ENCODE data around the gene BOC. TPM values are rescaled to one million over a fixed set of nuclear protein-coding genes. Genes with fewer than 3 reads are reported as not detected.

The BOC gene
- total and polyA plus RNA-seq, 2 of the 13 experiments (the other 11 are each of a cell fraction or from before 2014, with no cell fraction given), result 0.04 TPM; not detected in 1

GRCh38 chr3:113221721-113222257 is 10.4 kb downstream of the BOC start (continued):
- TF ChIP-seq CEBPZ (IDR thresholded peaks at IDR 0.05; ENCODE audit: low read length) (no peak), CENPBD1 (CRISPR knock-in tag; IDR thresholded peaks at IDR 0.05; ENCODE audit: borderline replicate concordance, low read depth) (no peak), MIER3 (CRISPR knock-in tag; IDR thresholded peaks at IDR 0.05; ENCODE audit: borderline replicate concordance) (no peak), MLLT10 (CRISPR knock-in tag; IDR thresholded peaks at IDR 0.05) (no peak), FIP1L1 (IDR thresholded peaks at IDR 0.05; ENCODE audit: borderline replicate concordance, insufficient read depth, low read depth, low read length) (no peak)

GRCh38 chr3:113222451-113223086 is 11.2 kb downstream of the BOC start:
- Histone ChIP-seq H3K27ac (ENCODE audit: extremely low read length, insufficient read depth, low read length) (no peak overlapping the region), H2AFZ (ENCODE audit: low read length) (no peak overlapping the region), H4K20me1 (ENCODE audit: insufficient read depth, low read length) (no peaks in the 10 kb centered on the region), H3K4me2 (ENCODE audit: low read depth, low read length) (no peak overlapping the region), H3K79me2 (ENCODE audit: insufficient read depth, low read length) (no peaks in the 10 kb centered on the region), H3K27me3 (ENCODE audit: control insufficient read depth in 1 of 2, insufficient read depth in 2 of 2, low read length in 2 of 2) (peaks cover 0 to 30% of the 10 kb centered on the region in 2 experiments; a peak in 3 of 5 replicates), H3K4me1 (ENCODE audit: insufficient read depth, low read length) (peaks cover 12% of the 10 kb centered on the region), H3K9ac (ENCODE audit: insufficient read depth, low read depth, low read length) (no peak overlapping the region), H3K9me3 (ENCODE audit: low read length) (no peaks in the 10 kb centered on the region), H3K4me3 (replicated peaks in 1 of 3; ENCODE audit: insufficient read depth in 1 of 3, low read depth in 2 of 3, low read length in 3 of 3) (no peak overlapping the region), H3K36me3 (replicated peaks in 1 of 2; ENCODE audit: control insufficient read depth in 1 of 2, insufficient read depth in 2 of 2, low read length in 2 of 2) (no peaks in the 10 kb centered on the region)
- no TSS peak for BruUV-seq (replicated peaks)
- WGBS (ENCODE audit: low lambda C conversion rate), result 42% methylated on average over 9 of the region's 10 CpGs
- in situ Hi-C loops (cut with HindIII; ENCODE audit: extremely low pct_ligation_motif_present, low pct_unique_long_range_greater_than_20kb) (no loop called here), intact Hi-C loops (cut with micrococcal nuclease; ENCODE audit: unreplicated experiment) (no loop called here)
- ATAC-seq (no peak), DNase-seq (ENCODE audit: low spot score) (no peak), FAIRE-seq (no peak)
- POLR2A ChIA-PET, result no interaction called here
- CTCF ChIA-PET (ENCODE audit: low intra/inter-chr PET ratio, low total read pairs), result no interaction called here
- no peak for TF ChIP-seq NR2F2 (IDR thresholded peaks at IDR 0.05; ENCODE audit: borderline replicate concordance, low read depth)
- no peak for TF ChIP-seq ZNF784 (CRISPR knock-in tag; IDR thresholded peaks at IDR 0.05; ENCODE audit: borderline replicate concordance)
- no peak for TF ChIP-seq ETV5 (CRISPR knock-in tag; IDR thresholded peaks at IDR 0.05; ENCODE audit: borderline replicate concordance)
- TF ChIP-seq HNF1A (IDR thresholded peaks at IDR 0.05; ENCODE audit: low read depth), result no peak
- no peak for TF ChIP-seq HNF1A (CRISPR knock-in tag; IDR thresholded peaks at IDR 0.05; ENCODE audit: borderline replicate concordance)
- TF ChIP-seq BORCS8-MEF2B (CRISPR knock-in tag; IDR thresholded peaks at IDR 0.05), result no peak
- TF ChIP-seq ZNF253 (CRISPR knock-in tag; IDR thresholded peaks at IDR 0.05; ENCODE audit: borderline replicate concordance), result no peak
- no peak for TF ChIP-seq KDM1A (CRISPR knock-in tag; IDR thresholded peaks at IDR 0.05)
- no peak for TF ChIP-seq ZNF484 (CRISPR knock-in tag; IDR thresholded peaks at IDR 0.05; ENCODE audit: borderline replicate concordance, low read depth)

Measured in HepG2 (cell line).